A549 (cell line): ENCODE results near the gene NT5C3B.

ENCODE experiments used
- HDAC2 ChIP-seq: fragments of 200-600 bp; sonication (generic); IDR thresholded peaks from 2 replicates; pipeline ENCODE4 v1.6.1; 2016
- TF ChIP-seq, protein P1 (sequence below): fragments of >200 bp; sonication (Bioruptor Twin); formaldehyde crosslinking; IDR thresholded peaks from 3 replicates; pipeline ENCODE4 v1.5.1; 2016
- TF ChIP-seq, protein P2 (sequence below): IDR thresholded peaks from 2 replicates; pipeline ENCODE4 v1.6.1; 2012; ENCODE audit warnings: low read depth, borderline replicate concordance

DNA sequence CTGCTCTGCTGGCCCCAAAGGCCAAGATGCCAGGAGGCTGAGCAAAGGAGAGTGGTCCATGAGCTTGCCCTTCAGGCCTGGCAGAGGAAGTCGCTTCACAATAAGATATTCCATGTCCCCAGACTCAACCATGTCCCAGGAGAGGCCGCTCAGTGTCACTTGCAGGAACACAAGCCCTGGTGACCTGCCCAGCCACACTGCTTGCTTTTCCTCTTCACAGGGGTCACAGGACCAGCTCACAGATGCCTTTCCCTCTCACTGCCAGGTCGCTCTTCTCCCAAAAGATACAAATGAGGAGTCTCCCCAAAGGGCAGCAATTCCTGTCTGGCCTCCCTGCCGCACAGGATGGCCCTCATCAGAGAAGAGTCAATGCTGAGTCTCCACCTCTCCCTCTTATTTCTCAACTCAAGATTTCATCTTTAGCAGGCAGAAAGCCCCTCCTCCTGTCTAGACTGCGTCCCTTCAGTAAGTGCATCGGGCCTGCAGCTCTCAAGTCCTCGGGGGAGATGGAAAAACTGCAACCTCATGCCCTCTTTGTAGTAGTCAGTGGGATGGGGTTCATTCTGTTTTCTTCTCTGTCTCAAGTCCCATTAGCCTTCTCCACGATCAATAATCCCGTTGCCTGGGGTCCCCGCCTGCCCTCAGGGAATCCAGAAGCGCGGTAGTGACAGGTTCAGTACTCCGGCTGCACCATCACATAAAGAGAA, 54.5 kb downstream of the NT5C3B start:
- TF ChIP-seq, protein P1, sequence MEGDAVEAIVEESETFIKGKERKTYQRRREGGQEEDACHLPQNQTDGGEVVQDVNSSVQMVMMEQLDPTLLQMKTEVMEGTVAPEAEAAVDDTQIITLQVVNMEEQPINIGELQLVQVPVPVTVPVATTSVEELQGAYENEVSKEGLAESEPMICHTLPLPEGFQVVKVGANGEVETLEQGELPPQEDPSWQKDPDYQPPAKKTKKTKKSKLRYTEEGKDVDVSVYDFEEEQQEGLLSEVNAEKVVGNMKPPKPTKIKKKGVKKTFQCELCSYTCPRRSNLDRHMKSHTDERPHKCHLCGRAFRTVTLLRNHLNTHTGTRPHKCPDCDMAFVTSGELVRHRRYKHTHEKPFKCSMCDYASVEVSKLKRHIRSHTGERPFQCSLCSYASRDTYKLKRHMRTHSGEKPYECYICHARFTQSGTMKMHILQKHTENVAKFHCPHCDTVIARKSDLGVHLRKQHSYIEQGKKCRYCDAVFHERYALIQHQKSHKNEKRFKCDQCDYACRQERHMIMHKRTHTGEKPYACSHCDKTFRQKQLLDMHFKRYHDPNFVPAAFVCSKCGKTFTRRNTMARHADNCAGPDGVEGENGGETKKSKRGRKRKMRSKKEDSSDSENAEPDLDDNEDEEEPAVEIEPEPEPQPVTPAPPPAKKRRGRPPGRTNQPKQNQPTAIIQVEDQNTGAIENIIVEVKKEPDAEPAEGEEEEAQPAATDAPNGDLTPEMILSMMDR, result no peak
- no peak for TF ChIP-seq HDAC2
- TF ChIP-seq, protein P2, sequence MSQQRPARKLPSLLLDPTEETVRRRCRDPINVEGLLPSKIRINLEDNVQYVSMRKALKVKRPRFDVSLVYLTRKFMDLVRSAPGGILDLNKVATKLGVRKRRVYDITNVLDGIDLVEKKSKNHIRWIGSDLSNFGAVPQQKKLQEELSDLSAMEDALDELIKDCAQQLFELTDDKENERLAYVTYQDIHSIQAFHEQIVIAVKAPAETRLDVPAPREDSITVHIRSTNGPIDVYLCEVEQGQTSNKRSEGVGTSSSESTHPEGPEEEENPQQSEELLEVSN, result no peak
